ENCODE measurements around the gene MMD. TPM values are rescaled to one million over a fixed set of nuclear protein-coding genes. Genes with fewer than 3 reads are reported as not detected.

The MMD gene
- total RNA-seq, 2 experiments from 2014 or later = 15.3 to 17.4 TPM

- DNase-seq (no peak), ATAC-seq (ENCODE audit: poor library complexity) (no peak)
- Mint-ChIP-seq H3K9me3 (no peaks in the 10 kb centered on the region), H3K27me3 (no peaks in the 10 kb centered on the region), H3K27ac (no peak overlapping the region), H3K36me3 (ENCODE audit: low read depth) (no peaks in the 10 kb centered on the region), H3K4me1 (ENCODE audit: low read depth) (peaks cover 11% of the 10 kb centered on the region), H3K4me3 (no peak overlapping the region)
- Histone ChIP-seq H3K27me3 (ENCODE audit: control insufficient read depth in 1 of 2, insufficient read depth in 2 of 2, low read length in 2 of 2) (no peaks in the 10 kb centered on the region), H3K4me1 (ENCODE audit: insufficient read depth, low read length) (peaks cover 3% of the 10 kb centered on the region), H3K36me3 (ENCODE audit: insufficient read depth, low read length) (no peaks in the 10 kb centered on the region), H3K4me3 (ENCODE audit: low read length) (no peak overlapping the region), H3K27ac (ENCODE audit: low read depth in 1 of 2, low read length in 2 of 2) (no peak overlapping the region), H3K9me3 (ENCODE audit: control insufficient read depth in 1 of 2, insufficient read depth in 1 of 2, low read length in 2 of 2) (no peaks in the 10 kb centered on the region)
- TF ChIP-seq, protein P1, sequence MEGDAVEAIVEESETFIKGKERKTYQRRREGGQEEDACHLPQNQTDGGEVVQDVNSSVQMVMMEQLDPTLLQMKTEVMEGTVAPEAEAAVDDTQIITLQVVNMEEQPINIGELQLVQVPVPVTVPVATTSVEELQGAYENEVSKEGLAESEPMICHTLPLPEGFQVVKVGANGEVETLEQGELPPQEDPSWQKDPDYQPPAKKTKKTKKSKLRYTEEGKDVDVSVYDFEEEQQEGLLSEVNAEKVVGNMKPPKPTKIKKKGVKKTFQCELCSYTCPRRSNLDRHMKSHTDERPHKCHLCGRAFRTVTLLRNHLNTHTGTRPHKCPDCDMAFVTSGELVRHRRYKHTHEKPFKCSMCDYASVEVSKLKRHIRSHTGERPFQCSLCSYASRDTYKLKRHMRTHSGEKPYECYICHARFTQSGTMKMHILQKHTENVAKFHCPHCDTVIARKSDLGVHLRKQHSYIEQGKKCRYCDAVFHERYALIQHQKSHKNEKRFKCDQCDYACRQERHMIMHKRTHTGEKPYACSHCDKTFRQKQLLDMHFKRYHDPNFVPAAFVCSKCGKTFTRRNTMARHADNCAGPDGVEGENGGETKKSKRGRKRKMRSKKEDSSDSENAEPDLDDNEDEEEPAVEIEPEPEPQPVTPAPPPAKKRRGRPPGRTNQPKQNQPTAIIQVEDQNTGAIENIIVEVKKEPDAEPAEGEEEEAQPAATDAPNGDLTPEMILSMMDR (IDR thresholded peaks at IDR 0.05) = no peak
- POLR2A ChIA-PET = no interaction called here
- CTCF ChIA-PET = no interaction called here
- intact Hi-C loops (cut with DNase I, micrococcal nuclease) = no loop called here
Measured at GRCh38 chr17:55434721-55435120, 13.1 kb upstream of the MMD start.

GRCh38 chr17:55433629-55434422 is 12.2 kb upstream of the MMD start:
- ATAC-seq (ENCODE audit: poor library complexity) = no peak
- Mint-ChIP-seq H3K4me1 (ENCODE audit: low read depth) (peaks cover 11% of the 10 kb centered on the region), H3K9me3 (no peaks in the 10 kb centered on the region), H3K4me3 (no peak overlapping the region), H3K27ac (no peak overlapping the region), H3K27me3 (no peaks in the 10 kb centered on the region), H3K36me3 (ENCODE audit: low read depth) (no peaks in the 10 kb centered on the region)
- Histone ChIP-seq H3K36me3 (ENCODE audit: insufficient read depth, low read length) (no peaks in the 10 kb centered on the region), H3K27me3 (ENCODE audit: control insufficient read depth in 1 of 2, insufficient read depth in 2 of 2, low read length in 2 of 2) (no peaks in the 10 kb centered on the region), H3K4me3 (ENCODE audit: low read length) (no peak overlapping the region), H3K27ac (ENCODE audit: low read depth in 1 of 2, low read length in 2 of 2) (no peak overlapping the region), H3K4me1 (ENCODE audit: insufficient read depth, low read length) (peaks cover 3% of the 10 kb centered on the region), H3K9me3 (ENCODE audit: control insufficient read depth in 1 of 2, insufficient read depth in 1 of 2, low read length in 2 of 2) (no peaks in the 10 kb centered on the region)
- intact Hi-C loops (cut with DNase I, micrococcal nuclease) = no loop called here
- TF ChIP-seq, protein P1 (IDR thresholded peaks at IDR 0.05) = no peak
- DNase-seq = no peak
- ChIA-PET CTCF (no interaction called here), POLR2A (no interaction called here)

DNA sequence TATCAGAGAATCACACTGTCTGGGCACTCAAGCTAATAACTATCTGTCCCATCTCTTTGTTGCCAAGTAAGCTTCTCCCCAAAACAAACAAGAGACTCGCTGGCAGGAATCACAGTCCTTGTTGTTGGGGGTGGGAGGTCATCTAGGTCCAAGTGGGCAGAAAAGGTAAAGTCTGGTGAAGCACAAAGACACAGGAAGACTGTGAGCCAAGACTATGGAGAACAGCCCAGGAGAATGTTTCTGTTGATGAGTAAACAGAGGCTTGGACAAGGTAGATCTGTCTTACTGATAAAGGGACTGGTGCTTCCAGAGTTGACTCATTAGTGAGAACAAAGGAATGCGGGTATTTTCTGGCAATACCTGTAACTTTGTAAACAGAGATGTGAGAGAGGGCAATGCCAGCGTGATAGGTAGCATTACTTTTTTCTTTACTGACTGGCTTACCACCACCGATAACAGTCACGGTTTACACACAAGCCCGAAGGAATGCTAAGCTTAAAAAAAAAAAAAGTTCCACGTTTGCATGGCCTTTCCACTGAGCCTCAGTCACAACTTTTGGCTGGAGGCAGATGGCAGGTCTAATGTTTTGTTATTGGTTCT is 11.5 kb upstream of the MMD start:
- no peaks in the 10 kb centered on the region for H3K36me3 Mint-ChIP-seq (ENCODE audit: low read depth)
- ATAC-seq (ENCODE audit: poor library complexity) (no peak), DNase-seq (no peak)
- H3K27me3 Mint-ChIP-seq = peaks cover 4% of the 10 kb centered on the region
- no peaks in the 10 kb centered on the region for H3K36me3 ChIP-seq (ENCODE audit: insufficient read depth, low read length)
- peaks cover 3% of the 10 kb centered on the region for H3K4me1 ChIP-seq (ENCODE audit: insufficient read depth, low read length)
- intact Hi-C loops (cut with DNase I, micrococcal nuclease) = no loop called here
- no peaks in the 10 kb centered on the region for H3K27me3 ChIP-seq (ENCODE audit: control insufficient read depth in 1 of 2, insufficient read depth in 2 of 2, low read length in 2 of 2)
- H3K9me3 Mint-ChIP-seq = no peaks in the 10 kb centered on the region
- TF ChIP-seq, protein P1 (IDR thresholded peaks at IDR 0.05) = no peak
- no peak overlapping the region for H3K27ac ChIP-seq (ENCODE audit: low read depth in 1 of 2, low read length in 2 of 2)
- no peak overlapping the region for H3K4me3 Mint-ChIP-seq
- no peaks in the 10 kb centered on the region for H3K9me3 ChIP-seq (ENCODE audit: control insufficient read depth in 1 of 2, insufficient read depth in 1 of 2, low read length in 2 of 2)
- ChIA-PET POLR2A (interaction anchor here (1.3 kb wide), 1 partner anchor 12 kb away, joined by 4 read pairs; no protein-coding TSS in a partner anchor), CTCF (no interaction called here)
- H3K4me1 Mint-ChIP-seq (ENCODE audit: low read depth) = peaks cover 11% of the 10 kb centered on the region
- no peak overlapping the region for H3K27ac Mint-ChIP-seq
- H3K4me3 ChIP-seq (ENCODE audit: low read length) = no peak overlapping the region

Measured in CD4-positive, alpha-beta T cell (primary cell).